Left colon (tissue), 2 donors: ENCODE data around the gene ABCB7. TPM values are rescaled to one million over a fixed set of nuclear protein-coding genes. Genes with fewer than 3 reads are reported as not detected.
"Not testable (repeated sequence)": the region's sequence is repeated elsewhere in the genome, so short reads cannot be mapped to it uniquely, and the experiment has no call there.

Source experiments
- ATAC-seq: fragments of 200-7000 bp; cut with Tn5 transposase; one replicate; pipeline ENCODE4 v1.9.1; 2020; ENCODE audit warnings: mild to moderate bottlenecking, moderate library complexity
- DNase-seq, 2 donors: peaks; one replicate each; pipeline ENCODE4 v3.0.0-alpha.2; 2020
- intact Hi-C, 2 donors: fragments of 100-400 bp; cut with DNase I in 1 of 2; cut with micrococcal nuclease in 1 of 2; formaldehyde crosslinking; loops; one replicate each; pipeline versions ENCODE4 v1.11.2 to v1.14.0; 2022; cut with DNase I, micrococcal nuclease
- total RNA-seq, 2 donors: library from RNA; stranded (reverse); fragmentation: NEBNext Ultra II Directional; extraction: Animal tissue kit (Norgen Biotek cat#: 25700); gene quantifications; one replicate each; pipeline ENCODE4 v1.2.1, GENCODE V29; 2021
- donor health status: DM: no; HTN: no; CAD: no.
- donor health status: DM: yes; HTN: yes; CAD: no.

The ABCB7 gene
- total RNA-seq, 2 donors from 2014 or later, result 26.3 to 27.7 TPM

- no peak for ATAC-seq
- no peak for DNase-seq
- intact Hi-C loops, result no loop called here
Observed at GRCh38 chrX:75113664-75114063, 42.4 kb downstream of the ABCB7 start.

- intact Hi-C loops, result no loop called here
- ATAC-seq (no peak), DNase-seq (no peak)
Observed at GRCh38 chrX:75107863-75108509, 48.1 kb downstream of the ABCB7 start.

GRCh38 chrX:75106772-75107171 lies 49.3 kb downstream of the ABCB7 start:
- DNase-seq, result no peak
- no peak for ATAC-seq
- intact Hi-C loops, result no loop called here

DNA sequence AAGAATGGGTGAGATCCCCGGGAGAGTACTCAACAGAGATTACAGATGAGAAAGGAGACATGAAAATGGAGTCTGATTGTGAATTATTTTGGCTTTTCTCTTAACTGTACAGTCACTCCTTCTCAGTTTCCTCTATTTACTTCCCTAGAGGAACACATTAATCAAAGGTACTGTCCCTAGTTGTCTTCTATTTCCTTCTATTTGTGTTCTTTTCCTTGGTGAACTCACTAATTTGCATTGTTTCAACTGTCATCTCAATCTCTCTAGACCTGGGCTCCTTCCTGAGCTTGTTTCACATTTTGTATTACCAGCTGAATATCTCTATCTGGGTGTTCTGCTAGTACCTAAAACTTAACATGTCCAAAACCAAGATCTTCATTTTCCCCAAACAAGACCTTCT lies 59.8 kb downstream of the ABCB7 start:
- intact Hi-C loops, result no loop called here
- no peak for DNase-seq
- no peak for ATAC-seq

- no peak for ATAC-seq
- DNase-seq, result no peak
- intact Hi-C loops, result no loop called here
Observed at GRCh38 chrX:75086731-75087195, 69.3 kb downstream of the ABCB7 start.

DNA sequence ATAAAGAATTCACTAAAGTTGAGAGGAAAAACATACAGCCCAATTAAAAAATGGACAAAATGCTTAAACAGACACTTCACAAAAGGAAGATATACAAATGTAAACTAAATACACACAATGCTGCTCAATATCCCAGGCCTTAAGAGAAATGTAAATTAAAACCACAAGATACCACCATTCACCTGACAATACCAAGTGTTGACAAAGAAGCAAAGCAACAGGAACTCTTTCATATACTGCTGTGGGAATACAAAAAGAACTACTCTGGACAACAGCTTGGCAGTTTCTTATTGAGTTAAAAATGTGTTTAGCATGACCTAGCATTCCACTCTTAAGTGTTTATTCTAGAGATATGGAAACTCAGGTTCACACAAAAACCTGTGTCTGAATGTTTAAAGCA lies 71.3 kb downstream of the ABCB7 start:
- intact Hi-C loops, result no loop called here
- no peak for ATAC-seq
- no peak for DNase-seq

DNA sequence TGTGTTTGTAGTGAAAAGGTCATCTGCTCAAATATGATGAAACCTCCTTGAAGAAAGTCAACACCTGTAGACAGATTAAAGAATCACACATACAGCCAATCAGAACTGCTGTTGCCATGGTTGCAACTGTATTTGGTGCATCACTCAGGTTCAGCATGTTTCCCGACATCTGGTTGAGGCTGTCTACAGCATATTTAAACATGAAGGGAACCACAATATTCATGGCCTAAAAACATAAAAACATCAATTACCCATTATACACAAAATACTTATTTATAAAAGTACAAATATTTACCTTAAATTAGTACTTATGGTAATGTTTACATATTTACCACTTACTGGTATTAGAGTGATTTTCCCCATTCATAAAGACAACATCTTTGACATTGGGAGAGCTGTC lies 79.7 kb downstream of the ABCB7 start:
- intact Hi-C loops, result no loop called here
- no peak for ATAC-seq
- DNase-seq, result no peak

DNA sequence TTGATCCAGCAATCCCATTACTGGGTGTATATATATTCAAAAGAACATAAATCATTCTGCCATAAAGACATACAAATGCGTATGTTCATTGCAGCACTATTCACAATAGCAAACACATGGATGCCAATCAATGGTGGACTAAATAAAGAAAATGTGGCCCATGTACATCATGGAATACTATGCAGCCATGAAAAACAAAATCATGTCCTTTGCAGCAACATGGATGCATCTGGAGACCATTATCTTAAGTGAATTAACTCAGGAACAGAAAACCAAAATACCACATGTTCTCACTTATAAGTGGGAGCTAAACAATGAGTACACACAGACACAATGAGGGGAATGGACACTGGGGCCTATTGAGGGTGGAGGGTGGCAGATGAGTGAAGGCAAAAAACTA lies 81.6 kb downstream of the ABCB7 start:
- ATAC-seq (no peak), DNase-seq (no peak)
- intact Hi-C loops, result no loop called here

GRCh38 chrX:75071334-75071733 lies 84.7 kb downstream of the ABCB7 start:
- ATAC-seq, result peak; percentile 69
- no peak for DNase-seq
- intact Hi-C loops, result no loop called here

- intact Hi-C loops, result no loop called here
- no peak for DNase-seq
- ATAC-seq, result no peak
Observed at GRCh38 chrX:75067931-75068330, 88.2 kb downstream of the ABCB7 start.

- ATAC-seq (no peak), DNase-seq (no peak)
- intact Hi-C loops, result no loop called here
Observed at GRCh38 chrX:75061701-75062100, 94.4 kb downstream of the ABCB7 start.

- intact Hi-C loops, result no loop called here
- DNase-seq, result no peak
- no peak for ATAC-seq
Observed at GRCh38 chrX:75051047-75051446, 105.0 kb downstream of the ABCB7 start.

GRCh38 chrX:75045369-75045768 lies 110.7 kb downstream of the ABCB7 start:
- intact Hi-C loops, result no loop called here
- no peak for DNase-seq
- no peak for ATAC-seq

GRCh38 chrX:75044142-75044541 lies 111.9 kb downstream of the ABCB7 start:
- intact Hi-C loops, ATAC-seq, DNase-seq: not testable (repeated sequence)

GRCh38 chrX:75038925-75039324 lies 117.2 kb downstream of the ABCB7 start:
- DNase-seq (no peak), ATAC-seq (no peak)
- intact Hi-C loops, result no loop called here

Other genes with a start within 250 kb of the ABCB7 start
- gene NEXMIF, start 230.8 kb downstream of the ABCB7 start, total RNA-seq, result 1 to 10 TPM; 1.0 to 1.4 TPM
- gene UPRT, start 117.8 kb upstream of the ABCB7 start, total RNA-seq, result 10 to 100 TPM; 13.9 to 14.6 TPM